Panc1 (cell line): ENCODE data around the gene PPIL1. TPM values are rescaled to one million over a fixed set of nuclear protein-coding genes. Genes with fewer than 3 reads are reported as not detected.

ENCODE experiments used
- ATAC-seq: fragments of 200-7000 bp; cut with Tn5 transposase; 2 replicates; pipeline ENCODE4 v1.9.1; 2020; ENCODE audit warnings: mild to moderate bottlenecking, moderate library complexity
- BruUV-seq: library from RNA; stranded (reverse); fragments of 400-500 nt; replicated peaks from 2 replicates; lab custom pipeline; 2021; lab: Mats Ljungman, UMichigan
- CTCF ChIA-PET: fragments of 300-600 bp; sonication (Branson Sonifier 250); formaldehyde crosslinking; loops from one replicate; lab custom pipeline; 2022; ENCODE audit warnings: antibody characterized with exemption; lab: Charles Lee
- POLR2A ChIA-PET: fragments of 300-600 bp; sonication (Branson Sonifier 250); formaldehyde crosslinking; loops from one replicate; lab custom pipeline; 2022; ENCODE audit warnings: antibody characterized with exemption; lab: Charles Lee
- DNase-seq: peaks from one replicate; pipeline ENCODE4 v3.0.0-alpha.2; 2010; ENCODE audit warnings: low read depth, low spot score
- H3K27ac ChIP-seq: 2 replicates; pipeline ENCODE4 v1.5.1; 2011; ENCODE audit warnings: mild to moderate bottlenecking, low read length, inconsistent platforms
- H3K27me3 ChIP-seq: fragments of 200-500 bp; sonication (Bioruptor generic); 2 replicates; pipeline ENCODE4 v1.6.0; 2014; ENCODE audit warnings: low read length, inconsistent platforms; ENCODE audit not compliant: control insufficient read depth, insufficient read depth
- H3K36me3 ChIP-seq: fragments of 200-500 bp; sonication (Bioruptor generic); 2 replicates; pipeline ENCODE4 v1.5.1; 2014; ENCODE audit warnings: inconsistent platforms, mild to moderate bottlenecking, low read length, moderate library complexity; ENCODE audit not compliant: control insufficient read depth, insufficient read depth
- H3K4me1 ChIP-seq: 2 replicates; pipeline ENCODE4 v1.5.1; 2011; ENCODE audit warnings: inconsistent platforms, mild to moderate bottlenecking, low read length, moderate library complexity; ENCODE audit not compliant: control insufficient read depth, insufficient read depth
- H3K4me3 ChIP-seq, 2 experiments: 2 replicates each; pipeline ENCODE4 v1.5.1; 2011 to 2012; ENCODE audit warnings: low read depth in 2 of 2, low read length in 2 of 2, mild to moderate bottlenecking in 2 of 2, inconsistent platforms in 1 of 2, moderate library complexity in 1 of 2
- H3K9me3 ChIP-seq: fragments of 200-500 bp; sonication (Bioruptor generic); 2 replicates; pipeline ENCODE4 v1.5.1; 2014; ENCODE audit warnings: low read depth, mild to moderate bottlenecking, inconsistent platforms, low read length, moderate library complexity; ENCODE audit not compliant: control insufficient read depth, insufficient read depth
- CTCF ChIP-seq: fragments of 450-650 bp; IDR thresholded peaks from 2 replicates; pipeline ENCODE4 v1.5.1; 2017; ENCODE audit warnings: mild to moderate bottlenecking
- POLR2AphosphoS5 ChIP-seq: IDR thresholded peaks from 2 replicates; pipeline ENCODE4 v1.6.1; 2012; ENCODE audit warnings: mild to moderate bottlenecking, low read depth, low read length, moderate library complexity
- REST ChIP-seq, 2 experiments: IDR thresholded peaks; 2 replicates each; pipeline ENCODE4 v1.6.1; 2011 to 2012; ENCODE audit warnings: low read depth in 2 of 2, control low read depth in 1 of 2, low read length in 1 of 2, mild to moderate bottlenecking in 1 of 2, moderate library complexity in 1 of 2; ENCODE audit not compliant: insufficient read depth in 1 of 2
- SIN3A ChIP-seq: IDR thresholded peaks from 2 replicates; pipeline ENCODE4 v1.6.1; 2012; ENCODE audit warnings: low read depth, mild to moderate bottlenecking, low read length, moderate library complexity, borderline replicate concordance; ENCODE audit not compliant: insufficient read depth
- TCF7L2 ChIP-seq: IDR thresholded peaks from 2 replicates; pipeline ENCODE4 v1.6.1; 2011; ENCODE audit warnings: mild to moderate bottlenecking, low read depth, low read length, inconsistent platforms
- in situ Hi-C: cut with HindIII; loops from 2 replicates; pipeline ENCODE4 v1.10.0; 2016; ENCODE audit warnings: low sequenced_read_pairs, low pct_unique_long_range_greater_than_20kb
- intact Hi-C: fragments of 100-400 bp; cut with micrococcal nuclease; formaldehyde crosslinking; loops from one replicate; pipeline ENCODE4 v1.10.0; 2022; ENCODE audit not compliant: unreplicated experiment
- total RNA-seq: library from RNA; stranded (reverse); gene quantifications from one replicate; pipeline ENCODE4 v1.2.1, GENCODE V29; 2021; ENCODE audit not compliant: unreplicated experiment

Gene PPIL1
- total RNA-seq, 1 experiment from 2014 or later, result 44.1 TPM

GRCh38 chr6:36920546-36920945, 45.9 kb upstream of the PPIL1 start:
- DNase-seq (no peak), ATAC-seq (no peak)
- BruUV-seq, result no TSS peak
- H3K27ac ChIP-seq, result no peak overlapping the region
- ChIA-PET CTCF (no interaction called here), POLR2A (no interaction called here)
- H3K4me3 ChIP-seq, result no peak overlapping the region
- H3K4me1 ChIP-seq, result peaks cover 2% of the 10 kb centered on the region; the same call in 1 of the 2 replicates
- no peaks in the 10 kb centered on the region for H3K9me3 ChIP-seq
- no peak for TF ChIP-seq REST (IDR thresholded peaks at IDR 0.05; ENCODE audit: insufficient read depth in 1 of 2, low read depth in 2 of 2, low read length in 1 of 2)
- TF ChIP-seq SIN3A, result no peak
- no peak for TF ChIP-seq POLR2AphosphoS5
- no peak for TF ChIP-seq TCF7L2
- TF ChIP-seq CTCF, result no peak
- in situ Hi-C loops, result no loop called here
- intact Hi-C loops, result no loop called here
- H3K27me3 ChIP-seq, result no peaks in the 10 kb centered on the region
- H3K36me3 ChIP-seq, result peaks cover 5% of the 10 kb centered on the region; the same call in 1 of the 2 replicates

GRCh38 chr6:36920049-36920448, 45.4 kb upstream of the PPIL1 start:
- peaks cover 5% of the 10 kb centered on the region; the same call in 1 of the 2 replicates for H3K36me3 ChIP-seq
- in situ Hi-C loops, result no loop called here
- BruUV-seq, result no TSS peak
- POLR2A ChIA-PET, result no interaction called here
- no peak overlapping the region for H3K4me3 ChIP-seq
- no peak overlapping the region for H3K27ac ChIP-seq
- H3K27me3 ChIP-seq, result no peaks in the 10 kb centered on the region
- H3K4me1 ChIP-seq, result peaks cover 2% of the 10 kb centered on the region; the same call in 1 of the 2 replicates
- intact Hi-C loops, result no loop called here
- H3K9me3 ChIP-seq, result no peaks in the 10 kb centered on the region
- ATAC-seq, result no peak
- TF ChIP-seq REST (IDR thresholded peaks at IDR 0.05; ENCODE audit: insufficient read depth in 1 of 2, low read depth in 2 of 2, low read length in 1 of 2) (no peak), SIN3A (no peak), POLR2AphosphoS5 (no peak), TCF7L2 (no peak), CTCF (no peak)
- CTCF ChIA-PET, result no interaction called here
- no peak for DNase-seq
